ENCODE data around the gene GPSM1. TPM values are rescaled to one million over a fixed set of nuclear protein-coding genes. Genes with fewer than 3 reads are reported as not detected.

The GPSM1 gene
- total and polyA plus RNA-seq, 3 donors from 2014 or later, result 33.5 to 101 (median 84.4) TPM

- Histone ChIP-seq H3K4me3 (no peak overlapping the region), H3K36me3 (ENCODE audit: low read depth, missing control alignments) (no peaks in the 10 kb centered on the region), H3K4me1 (peaks cover 24% of the 10 kb centered on the region), H3K9me3 (no peaks in the 10 kb centered on the region), H3K27me3 (no peaks in the 10 kb centered on the region), H3K27ac (no peak overlapping the region)
- WGBS, 2 donors, result 63 to 92% methylated on average over 7 to 14 of the region's 14 CpGs
- TF ChIP-seq CTCF (IDR thresholded peaks at IDR 0.05) (no peak), POLR2A (IDR thresholded peaks at IDR 0.05) (no peak)
- no peak for DNase-seq
- intact Hi-C loops (cut with DNase I; ENCODE audit: low total_unique reads), result no loop called here
Measured at GRCh38 chr9:136330406-136330990, 3.2 kb downstream of the GPSM1 start.

- H3K27me3 ChIP-seq, result no peaks in the 10 kb centered on the region
- no peaks in the 10 kb centered on the region for H3K36me3 ChIP-seq (ENCODE audit: low read depth, missing control alignments)
- TF ChIP-seq POLR2A (IDR thresholded peaks at IDR 0.05), result no peak
- TF ChIP-seq CTCF (IDR thresholded peaks at IDR 0.05), result no peak
- no peak for DNase-seq
- peaks cover 19% of the 10 kb centered on the region for H3K4me1 ChIP-seq
- 65 to 85% methylated on average over 2 to 15 of the region's 15 CpGs for WGBS, 2 donors
- H3K9me3 ChIP-seq, result no peaks in the 10 kb centered on the region
- intact Hi-C loops (cut with DNase I; ENCODE audit: low total_unique reads), result no loop called here
- no peak overlapping the region for H3K27ac ChIP-seq
- H3K4me3 ChIP-seq, result no peak overlapping the region
Measured at GRCh38 chr9:136331030-136331429, 3.7 kb downstream of the GPSM1 start.

- intact Hi-C loops (cut with DNase I; ENCODE audit: low total_unique reads), result no loop called here
- H3K4me1 ChIP-seq, result peaks cover 12% of the 10 kb centered on the region
- no peaks in the 10 kb centered on the region for H3K9me3 ChIP-seq
- no peak for DNase-seq
- TF ChIP-seq POLR2A (IDR thresholded peaks at IDR 0.05), result no peak
- no peak for TF ChIP-seq CTCF (IDR thresholded peaks at IDR 0.05)
- H3K27me3 ChIP-seq, result no peaks in the 10 kb centered on the region
- H3K4me3 ChIP-seq, result no peak overlapping the region
- H3K36me3 ChIP-seq (ENCODE audit: low read depth, missing control alignments), result no peaks in the 10 kb centered on the region
- 84 to 85% methylated on average over 34 to 45 of the region's 46 CpGs for WGBS, 2 donors
- H3K27ac ChIP-seq, result no peak overlapping the region
Measured at GRCh38 chr9:136331556-136332481, 4.5 kb downstream of the GPSM1 start.

- no peaks in the 10 kb centered on the region for H3K36me3 ChIP-seq (ENCODE audit: low read depth, missing control alignments)
Measured at GRCh38 chr9:136332482-136332983, 5.2 kb downstream of the GPSM1 start.

More at GRCh38 chr9:136332482-136332983, 5.2 kb downstream of the GPSM1 start:
- DNase-seq, result no peak
- intact Hi-C loops (cut with DNase I; ENCODE audit: low total_unique reads), result no loop called here
- H3K4me3 ChIP-seq, result no peak overlapping the region
- H3K27me3 ChIP-seq, result no peaks in the 10 kb centered on the region
- H3K4me1 ChIP-seq, result peaks cover 9% of the 10 kb centered on the region
- 66 to 86% methylated on average over 2 to 11 of the region's 11 CpGs for WGBS, 2 donors
- H3K9me3 ChIP-seq, result no peaks in the 10 kb centered on the region
- TF ChIP-seq POLR2A (IDR thresholded peaks at IDR 0.05) (no peak), CTCF (IDR thresholded peaks at IDR 0.05) (no peak)
- H3K27ac ChIP-seq, result no peak overlapping the region
